Measurements from ENCODE around the gene PDGFA.

DNA sequence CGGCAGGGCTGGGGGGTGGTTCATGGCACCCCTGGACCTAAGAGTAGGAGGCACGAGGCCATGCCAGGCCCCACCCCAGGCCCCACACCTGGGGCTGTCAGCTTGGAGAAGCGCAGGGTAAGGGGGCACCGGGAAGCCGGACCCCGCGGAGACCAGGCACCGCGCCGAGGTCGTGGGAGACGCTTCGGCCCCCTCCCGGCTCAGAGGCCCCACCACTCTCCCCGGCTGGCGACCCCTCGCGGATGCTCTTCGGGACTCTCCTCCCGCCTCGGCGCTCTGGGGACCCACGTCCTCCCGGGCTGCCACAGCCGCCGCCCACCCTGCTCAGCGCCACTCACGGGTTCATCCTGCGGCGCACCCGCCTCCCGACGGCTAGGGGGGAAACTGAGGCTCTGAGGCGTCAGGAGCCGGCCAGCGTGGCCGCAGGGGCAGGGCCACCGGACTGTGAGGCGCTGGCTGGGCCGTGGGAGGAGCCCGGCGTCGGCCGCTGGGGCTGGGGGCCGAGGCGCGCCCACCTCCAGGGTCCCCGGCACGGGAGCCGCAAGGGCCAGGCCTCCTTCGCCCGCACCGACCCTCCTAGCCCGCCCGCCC is 25.9 kb downstream of the PDGFA start:
- TF ChIP-seq, protein P1, sequence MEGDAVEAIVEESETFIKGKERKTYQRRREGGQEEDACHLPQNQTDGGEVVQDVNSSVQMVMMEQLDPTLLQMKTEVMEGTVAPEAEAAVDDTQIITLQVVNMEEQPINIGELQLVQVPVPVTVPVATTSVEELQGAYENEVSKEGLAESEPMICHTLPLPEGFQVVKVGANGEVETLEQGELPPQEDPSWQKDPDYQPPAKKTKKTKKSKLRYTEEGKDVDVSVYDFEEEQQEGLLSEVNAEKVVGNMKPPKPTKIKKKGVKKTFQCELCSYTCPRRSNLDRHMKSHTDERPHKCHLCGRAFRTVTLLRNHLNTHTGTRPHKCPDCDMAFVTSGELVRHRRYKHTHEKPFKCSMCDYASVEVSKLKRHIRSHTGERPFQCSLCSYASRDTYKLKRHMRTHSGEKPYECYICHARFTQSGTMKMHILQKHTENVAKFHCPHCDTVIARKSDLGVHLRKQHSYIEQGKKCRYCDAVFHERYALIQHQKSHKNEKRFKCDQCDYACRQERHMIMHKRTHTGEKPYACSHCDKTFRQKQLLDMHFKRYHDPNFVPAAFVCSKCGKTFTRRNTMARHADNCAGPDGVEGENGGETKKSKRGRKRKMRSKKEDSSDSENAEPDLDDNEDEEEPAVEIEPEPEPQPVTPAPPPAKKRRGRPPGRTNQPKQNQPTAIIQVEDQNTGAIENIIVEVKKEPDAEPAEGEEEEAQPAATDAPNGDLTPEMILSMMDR (conservative IDR thresholded peaks at IDR 0.05), result no peak
- no peak for TF ChIP-seq EZH2 (IDR thresholded peaks at IDR 0.05; ENCODE audit: low read depth)
